K562 (cell line): ENCODE measurements around the gene PDF. TPM values are rescaled to one million over a fixed set of nuclear protein-coding genes. Genes with fewer than 3 reads are reported as not detected.

Experiments used
- BCOR ChIP-seq: fragments of 450-650 bp; IDR thresholded peaks from 2 replicates; pipeline ENCODE4 v1.6.1; 2016
- ESRRA ChIP-seq: fragments of 450-650 bp; IDR thresholded peaks from 2 replicates; pipeline ENCODE4 v1.6.1; 2014; ENCODE audit warnings: low read depth, mild to moderate bottlenecking, moderate library complexity, borderline replicate concordance
- KDM5B ChIP-seq: fragments of 200-600 bp; sonication (generic); IDR thresholded peaks from 2 replicates; pipeline ENCODE4 v1.6.1; 2012; ENCODE audit warnings: low read depth, mild to moderate bottlenecking, moderate library complexity, low read length, control low read depth, inconsistent platforms; ENCODE audit not compliant: insufficient replicate concordance
- LARP7 ChIP-seq: fragments of 450-650 bp; IDR thresholded peaks from 2 replicates; pipeline ENCODE4 v1.6.1; 2016
- MTA3 ChIP-seq: fragments of 450-650 bp; formaldehyde crosslinking; IDR thresholded peaks from 2 replicates; pipeline ENCODE4 v1.6.1; 2017; ENCODE audit warnings: mild to moderate bottlenecking, borderline replicate concordance
- PBX2 ChIP-seq, 2 experiments: IDR thresholded peaks in 1 of 2; conservative IDR thresholded peaks in 1 of 2; 2 replicates each; pipeline ENCODE4 v1.6.1; 2016; ENCODE audit warnings: low read depth in 2 of 2, mild to moderate bottlenecking in 1 of 2, missing compliant biosample characterization in 1 of 2, missing genetic modification characterization in 1 of 2, moderate library complexity in 1 of 2
- POLR2H ChIP-seq: IDR thresholded peaks from 2 replicates; pipeline ENCODE4 v1.6.1; 2016; ENCODE audit warnings: missing genetic modification characterization, low read depth, mild to moderate bottlenecking, control low read depth, missing compliant biosample characterization, moderate library complexity
- SRSF7 ChIP-seq: fragments of 200-400 bp; formaldehyde crosslinking; optimal IDR thresholded peaks from 2 replicates; pipeline ENCODE3; 2017; ENCODE audit warnings: mild to moderate bottlenecking, low read depth, low read length
- THAP7 ChIP-seq: fragments of 250-450 bp; sonication (Bioruptor Pico); IDR thresholded peaks from 2 replicates; pipeline ENCODE4 v1.5.0; 2021
- THRAP3 ChIP-seq: fragments of 450-650 bp; IDR thresholded peaks from 2 replicates; pipeline ENCODE4 v1.6.1; 2016; ENCODE audit warnings: mild to moderate bottlenecking, inconsistent platforms, borderline replicate concordance
- TRIM25 ChIP-seq: fragments of 450-650 bp; IDR thresholded peaks from 2 replicates; pipeline ENCODE4 v1.7.0; 2016; ENCODE audit warnings: borderline replicate concordance
- ZNF75A ChIP-seq: fragments of 450-650 bp; formaldehyde crosslinking; IDR thresholded peaks from 2 replicates; pipeline ENCODE4 v1.4.0; 2020; ENCODE audit warnings: mild to moderate bottlenecking
- polyA plus RNA-seq, 8 experiments: library from polyadenylated mRNA; depleted of rRNA in 4 of 8; stranded (reverse) in 5 of 8; unstranded in 3 of 8; fragments of >200 nt; fragmentation: Nextera tagmentation in 2 of 8; fragmentation: Illumina TruSeq in 1 of 8; extraction: Ambion mirVana in 2 of 8; extraction: Trizol in 1 of 8; gene quantifications; 2 replicates each; pipeline versions ENCODE4 v1.2.1 to v1.2.3, GENCODE V29; 2011 to 2014; ENCODE audit warnings: inconsistent platforms in 1 of 8, missing spikeins in 1 of 8
- total RNA-seq, 7 experiments: library from RNA; depleted of rRNA in 6 of 7; stranded (reverse); fragments of >200 nt in 6 of 7; fragmentation: Illumina TruSeq in 2 of 7; extraction: Trizol in 2 of 7; gene quantifications; 2 replicates each; pipeline versions ENCODE4 v1.2.1 to v1.2.3, GENCODE V29; 2011 to 2021; ENCODE audit warnings: low replicate concordance in 1 of 7

Gene PDF
- total and polyA plus RNA-seq, 9 of the 15 experiments (the other 6 are each of a cell fraction or from before 2014, with no cell fraction given) = 0.15 to 72.4 (median 5.6) TPM

- no peak for TF ChIP-seq PBX2 (CRISPR knock-in tag; IDR thresholded peaks at IDR 0.05; ENCODE audit: low read depth)
- TF ChIP-seq PBX2 (tag; conservative IDR thresholded peaks at IDR 0.05; ENCODE audit: low read depth) = peak; percentile 62
- TF ChIP-seq THAP7 (CRISPR knock-in tag) = no peak
- no peak for TF ChIP-seq ZNF75A (CRISPR knock-in tag)
- no peak for TF ChIP-seq LARP7
- TF ChIP-seq POLR2H (tag) = peak; percentile 71
- TF ChIP-seq THRAP3 = no peak
- TF ChIP-seq BCOR = peak; percentile 61
- no peak for TF ChIP-seq SRSF7
- TF ChIP-seq MTA3 = peak; percentile 74
- peak; percentile 46; the same call in 1 of the 2 replicates for TF ChIP-seq ESRRA
- TF ChIP-seq KDM5B = peak; percentile 59
- no peak for TF ChIP-seq TRIM25
These were observed 19.5 kb downstream of the PDF start, which contains the start of gene VPS4A (continued) for GRCh38 chr16:69310653-69311532.
